ENCODE measurements around the gene CRELD2.
A peak's percentile ranks its signal among the peaks of the same experiment; 100 is the strongest.

The CRELD2 gene

GRCh38 chr22:49928555-49929210 lies 10.2 kb downstream of the CRELD2 start:
- no peak for DNase-seq (ENCODE audit: low spot score)
- FAIRE-seq, result no peak

DNA sequence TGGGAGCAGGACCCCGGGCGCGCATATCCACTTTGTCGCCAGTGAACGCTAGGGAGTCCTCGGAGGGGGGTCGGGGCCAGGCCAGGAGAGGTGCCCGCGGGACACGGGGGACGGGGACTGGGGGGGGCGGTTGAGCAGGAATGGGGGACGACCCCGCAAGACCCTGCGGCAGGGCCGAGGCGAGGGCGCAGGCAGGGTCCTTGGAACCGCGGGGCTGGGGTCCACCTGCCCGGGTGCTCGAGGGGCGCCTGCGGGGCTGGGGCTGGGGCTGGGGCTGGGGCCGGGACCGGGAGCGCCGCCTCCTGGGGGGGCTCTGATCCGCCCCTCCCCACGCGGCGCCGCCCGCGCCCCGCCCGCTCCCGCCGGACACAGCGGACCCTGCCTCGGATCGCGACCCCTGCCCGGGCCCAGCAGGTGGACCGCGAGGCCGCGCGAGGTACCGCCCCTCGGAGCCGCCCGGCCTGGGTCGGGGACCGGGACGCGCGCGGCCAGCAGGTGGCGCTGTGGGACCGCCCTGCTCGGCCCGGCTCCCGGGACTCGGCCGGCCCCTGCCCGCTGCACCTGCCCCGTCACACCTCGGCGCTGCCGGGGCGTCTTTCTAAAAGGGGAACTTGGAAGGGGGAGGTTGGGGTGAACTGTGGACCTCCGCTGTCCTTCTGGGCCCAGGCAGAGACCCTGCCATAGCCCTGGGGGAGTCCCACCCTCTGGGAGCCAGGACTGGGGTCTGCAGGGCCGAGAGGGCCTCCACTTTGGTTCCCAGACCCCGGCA lies 11.0 kb downstream of the CRELD2 start:
- FAIRE-seq, result no peak
- DNase-seq (ENCODE audit: low spot score), result peak; percentile 88

DNA sequence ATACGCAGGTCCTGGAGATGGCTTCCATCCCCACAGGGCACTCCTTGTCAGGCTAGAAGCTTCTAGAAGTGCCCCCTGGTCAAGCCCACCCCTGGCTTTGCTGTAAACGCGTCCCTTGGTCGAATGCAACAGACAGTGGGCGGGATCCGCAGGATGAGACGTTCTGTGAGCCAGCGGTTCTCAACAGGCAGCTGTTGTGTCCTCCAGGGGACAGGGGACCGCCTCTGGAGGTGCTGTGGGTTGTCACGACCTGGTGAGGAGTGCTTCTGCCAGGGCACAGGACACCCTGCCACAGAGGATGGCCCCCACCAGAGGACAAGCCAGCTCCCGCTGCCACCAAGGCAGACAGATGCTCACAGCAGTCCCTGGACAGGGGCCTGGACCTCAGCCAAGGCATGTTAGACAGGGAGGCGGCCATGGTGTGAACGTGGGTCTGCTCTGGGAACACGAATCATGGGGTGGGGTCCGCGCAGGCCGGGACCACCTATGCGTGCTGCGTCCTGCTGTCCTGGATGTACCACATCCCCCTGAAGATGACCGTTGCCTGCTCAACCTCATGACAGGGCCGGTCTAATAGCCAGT lies 11.7 kb downstream of the CRELD2 start:
- FAIRE-seq (peak; percentile 68), DNase-seq (ENCODE audit: low spot score) (no peak)

GRCh38 chr22:49930596-49931412 lies 12.4 kb downstream of the CRELD2 start:
- DNase-seq (ENCODE audit: low spot score), result peak; percentile 60
- peak; percentile 74 for FAIRE-seq

DNA sequence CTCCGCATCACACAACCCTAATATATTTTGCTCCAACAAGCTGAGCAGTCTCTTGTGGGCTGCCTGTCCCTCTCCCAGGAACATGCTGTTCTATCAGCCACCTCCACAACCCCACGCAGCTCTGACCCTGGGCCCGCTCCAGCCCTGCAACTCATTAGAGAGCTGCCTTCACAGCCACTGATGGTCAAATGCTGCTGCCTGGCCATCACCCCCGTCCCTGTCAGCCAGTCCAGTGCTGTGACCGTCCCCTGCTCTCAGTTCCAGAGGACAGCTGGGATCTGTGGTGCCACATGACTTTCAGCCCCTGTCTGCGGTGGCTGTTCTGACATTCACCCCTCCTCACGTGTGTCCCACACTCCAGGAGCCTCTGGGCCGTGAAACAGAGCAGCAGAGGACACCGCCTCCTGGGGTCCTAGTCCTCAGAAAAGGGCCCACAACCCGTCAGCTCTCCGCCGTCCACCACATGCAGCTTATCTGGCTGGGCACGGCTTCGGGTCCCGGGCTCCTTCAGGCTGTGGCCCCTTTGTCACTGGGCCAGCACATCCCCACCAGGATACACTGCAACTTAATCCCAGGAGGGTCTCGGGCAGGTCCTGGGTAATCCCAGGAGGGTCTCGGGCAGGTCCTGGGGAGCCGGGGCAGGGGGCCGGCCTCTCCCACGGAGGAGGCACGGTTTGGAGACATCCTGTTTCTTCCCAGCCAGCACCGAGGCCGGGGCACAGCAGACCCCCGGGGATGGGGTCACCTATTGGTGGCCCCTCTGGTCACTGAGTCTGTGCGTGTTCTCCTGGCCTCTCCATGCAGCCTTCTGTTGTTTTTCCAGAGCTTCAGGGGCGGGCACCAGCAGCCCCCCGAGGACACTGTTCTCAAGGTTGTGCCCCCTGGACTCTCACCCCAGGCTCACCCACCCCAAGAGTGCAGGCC lies 15.1 kb downstream of the CRELD2 start:
- FAIRE-seq (peak; percentile 30), DNase-seq (ENCODE audit: low spot score) (no peak)

DNA sequence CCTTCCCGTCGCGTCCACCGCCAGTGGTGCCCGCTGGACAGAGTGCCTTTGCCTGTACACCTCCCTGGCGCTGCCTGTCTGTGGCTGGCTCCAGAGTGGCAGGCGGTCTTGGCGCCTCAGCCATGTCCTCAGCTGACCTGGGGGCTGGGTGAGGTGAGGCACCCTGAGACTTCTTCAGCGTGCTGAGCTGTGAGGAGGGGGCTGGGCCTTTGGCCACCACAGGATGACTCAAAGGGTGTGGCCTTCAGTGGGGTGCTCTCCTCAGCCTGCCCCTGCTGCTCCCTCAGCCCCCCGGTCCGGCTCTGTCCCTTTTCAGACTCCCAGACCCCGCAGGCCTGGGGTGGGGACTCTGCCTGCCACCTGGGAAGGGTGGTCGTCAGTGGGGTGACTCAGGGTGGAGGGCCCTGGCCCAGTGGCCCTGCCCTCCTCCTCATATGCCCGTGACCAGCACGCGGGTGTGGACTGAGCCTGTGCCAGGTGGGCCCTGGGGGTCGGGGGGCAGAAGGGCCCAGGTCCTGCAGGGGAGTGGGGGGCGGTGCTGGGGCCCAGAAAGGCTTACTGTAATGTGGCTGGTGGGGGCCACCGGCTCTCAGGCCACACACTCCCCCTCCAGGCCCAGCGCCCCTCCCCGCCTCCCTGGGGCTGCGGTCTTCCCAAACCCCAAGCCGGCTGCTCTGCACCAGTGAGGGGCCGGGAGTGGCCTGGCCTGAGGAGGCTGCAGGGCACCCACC lies 15.9 kb downstream of the CRELD2 start:
- DNase-seq (ENCODE audit: low spot score) (peak; percentile 58), FAIRE-seq (peak; percentile 73)

DNA sequence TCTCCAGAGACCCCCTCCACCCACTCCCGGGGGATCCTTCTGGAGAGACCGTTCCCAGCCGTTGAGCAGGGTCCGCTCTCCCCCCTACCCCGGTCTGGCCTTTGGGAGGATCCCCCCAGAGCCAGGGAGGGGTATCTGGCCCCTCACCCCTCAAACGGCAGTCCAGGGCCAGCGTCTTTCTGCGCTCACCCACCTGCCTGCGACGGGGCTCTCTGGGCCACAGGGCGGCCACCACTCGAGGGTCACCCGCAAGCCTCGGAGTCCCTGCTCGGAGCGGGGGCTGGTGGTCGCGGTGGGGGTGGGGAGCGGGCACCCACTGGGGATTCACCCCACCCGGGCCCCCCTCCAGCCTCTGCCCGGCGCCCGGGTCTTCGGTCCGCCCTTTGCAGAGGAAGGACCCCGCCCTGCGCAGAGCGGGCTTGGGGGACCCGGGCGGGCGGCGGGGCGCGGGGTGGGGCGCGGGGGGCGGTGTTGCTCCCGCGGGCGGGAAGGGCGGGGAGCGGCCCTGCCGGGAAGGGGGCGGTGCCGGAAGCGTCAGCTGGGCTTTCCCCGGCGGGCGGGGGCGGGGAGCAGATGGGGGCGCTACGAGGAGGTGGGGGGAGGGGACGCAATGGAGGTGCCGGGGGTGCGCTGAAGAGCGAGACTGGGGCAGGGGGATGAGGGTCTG lies 16.6 kb downstream of the CRELD2 start:
- DNase-seq (ENCODE audit: low spot score), result peak; percentile 78
- no peak for FAIRE-seq

DNA sequence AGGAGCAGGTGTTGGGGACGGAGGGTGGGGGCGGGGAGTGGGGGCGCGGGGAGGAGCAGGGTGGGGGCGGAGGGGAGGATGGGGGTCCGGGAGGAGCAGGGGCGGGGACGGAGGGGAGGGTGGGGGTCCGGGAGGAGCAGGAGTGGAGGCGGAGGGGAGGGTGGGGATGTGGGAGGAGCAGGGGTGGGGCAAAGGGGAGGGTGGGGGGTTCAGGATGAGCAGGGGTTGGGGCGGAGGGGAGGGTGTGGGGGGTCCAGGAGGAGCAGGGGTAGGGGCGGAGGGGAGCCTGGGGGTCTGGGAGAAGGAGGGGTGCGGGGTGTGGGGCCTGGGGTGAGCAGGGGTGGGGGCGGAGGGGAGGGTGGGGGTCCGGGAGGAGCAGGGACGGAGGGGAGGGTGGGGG lies 17.1 kb downstream of the CRELD2 start:
- no peak for FAIRE-seq
- DNase-seq (ENCODE audit: low spot score), result peak; percentile 48

DNA sequence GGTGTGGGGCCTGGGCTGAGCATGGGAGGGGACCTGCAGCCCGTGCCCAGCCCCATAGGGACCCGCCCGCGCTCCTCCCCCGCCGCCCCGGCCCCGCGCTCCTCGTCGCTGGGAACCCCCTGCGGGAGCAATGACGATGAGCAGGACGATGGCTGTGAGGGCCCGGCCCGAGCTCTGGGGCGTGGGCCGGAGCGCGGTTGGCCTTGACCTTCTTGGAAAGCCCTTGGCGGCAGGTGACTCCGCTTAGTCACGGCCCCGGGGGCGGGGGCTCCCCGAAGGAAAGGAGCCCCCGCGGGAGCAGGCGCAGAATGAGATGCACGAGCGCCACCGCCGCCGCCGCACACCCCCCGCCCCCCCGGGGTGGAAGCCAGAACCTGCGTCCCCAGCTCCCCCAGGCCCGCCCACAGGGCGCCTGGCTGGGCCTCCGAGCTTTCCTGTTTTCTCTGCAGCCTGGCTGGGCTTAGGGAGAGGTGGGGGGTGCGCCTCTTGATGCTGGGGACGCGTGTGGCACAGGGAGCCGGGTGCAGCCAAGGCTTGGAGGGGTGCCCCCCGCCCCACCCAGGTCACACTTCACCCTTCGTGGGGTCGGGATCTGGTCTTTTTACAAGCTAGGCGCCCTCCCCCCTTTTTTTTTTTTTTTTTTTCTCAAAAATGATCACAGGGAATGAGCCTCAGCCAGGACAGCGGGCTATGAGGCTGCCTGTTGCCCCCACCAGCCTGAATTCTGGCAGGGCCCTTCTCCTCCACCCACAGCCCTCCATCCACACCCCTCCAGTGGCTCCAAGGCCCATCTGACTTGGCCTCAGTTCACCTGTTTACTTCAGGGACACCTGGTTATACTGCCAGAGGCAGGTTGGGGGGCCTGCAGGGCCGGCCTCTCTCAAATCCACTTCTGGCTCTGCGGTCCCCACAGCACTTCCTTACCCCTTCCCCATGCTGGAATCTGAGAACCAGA lies 17.9 kb downstream of the CRELD2 start:
- FAIRE-seq (peak; percentile 72), DNase-seq (ENCODE audit: low spot score) (peak; percentile 86)

DNA sequence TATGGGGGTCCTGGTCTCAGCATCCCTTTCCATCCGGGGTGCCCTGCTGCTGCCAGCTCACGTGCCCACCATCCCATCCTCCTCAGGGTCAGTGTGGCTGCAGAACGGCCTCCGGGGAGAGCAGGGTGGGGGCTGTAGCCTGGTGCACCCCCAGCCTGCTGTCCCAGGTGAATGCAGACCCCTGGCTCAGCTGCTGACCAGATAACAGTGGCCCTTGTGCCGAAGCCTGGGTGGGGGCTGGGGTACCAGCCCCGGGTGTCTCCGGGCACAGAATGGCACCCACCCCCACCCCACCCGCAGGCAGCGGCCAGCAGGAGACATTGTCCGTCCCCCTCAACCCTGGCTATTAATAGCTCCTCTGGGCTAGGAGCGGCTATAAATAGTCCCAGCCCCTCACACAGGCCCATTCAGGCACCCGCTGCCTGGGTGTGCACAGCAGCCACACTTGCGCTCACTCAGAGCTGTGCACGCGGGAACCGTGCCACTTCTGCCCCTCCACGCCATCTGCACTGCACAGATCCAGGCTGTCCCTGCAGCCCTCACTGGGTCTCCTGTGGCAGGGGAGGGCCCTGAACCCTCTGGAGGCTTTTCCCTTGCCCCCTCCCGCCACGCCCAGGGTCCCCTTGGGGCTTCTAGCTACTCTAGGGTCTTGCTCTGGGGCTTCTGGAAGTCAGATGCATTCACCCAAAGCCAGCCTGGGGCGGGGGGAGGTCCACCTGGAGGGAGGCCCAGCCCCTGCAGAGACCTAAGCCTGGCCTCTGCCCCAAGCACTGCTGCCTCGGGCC lies 18.7 kb downstream of the CRELD2 start:
- FAIRE-seq, result peak; percentile 30

DNA sequence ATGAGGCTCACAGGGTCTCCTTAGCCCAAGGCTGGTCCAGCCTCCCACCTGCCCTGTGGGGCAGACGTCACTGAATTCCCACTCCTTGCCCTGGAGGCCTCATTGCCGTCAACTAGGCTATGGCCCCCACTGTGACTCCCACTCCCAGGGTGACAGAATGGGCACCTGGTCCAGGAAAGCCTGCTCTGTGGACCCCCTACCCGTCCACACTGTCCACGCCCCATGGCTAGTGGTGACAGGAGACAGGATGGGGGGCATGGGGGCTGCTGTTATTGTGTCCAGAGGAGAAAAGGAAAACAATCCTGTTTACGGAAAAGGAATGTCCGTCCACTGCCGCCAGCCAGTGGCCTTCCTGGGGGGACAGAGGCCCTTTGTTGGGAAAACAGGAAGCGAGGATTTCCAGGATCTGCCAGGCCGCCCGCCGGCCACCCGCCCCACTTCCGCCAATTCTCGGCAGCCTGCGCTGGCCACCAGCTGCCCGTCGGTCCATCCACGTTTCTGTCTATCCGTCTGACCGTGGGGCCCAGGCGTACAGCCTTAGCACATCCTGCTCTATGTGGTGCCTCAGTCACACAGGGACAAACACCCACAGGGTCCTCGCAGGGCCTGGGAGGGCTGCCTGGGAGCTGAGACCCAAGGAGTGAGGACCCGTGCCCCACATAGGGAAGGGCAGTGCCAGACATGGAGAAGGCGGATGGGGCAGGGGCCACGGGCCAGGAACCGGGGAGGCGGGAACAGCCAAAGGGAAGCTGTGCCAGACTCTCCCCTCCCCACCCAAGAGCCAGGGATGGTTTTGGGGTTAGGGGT lies 19.5 kb downstream of the CRELD2 start:
- no peak for FAIRE-seq

More for the DNA sequence above, 18.7 kb downstream of the CRELD2 start:
- DNase-seq (ENCODE audit: low spot score), result no peak

GRCh38 chr22:49938565-49939136 lies 20.2 kb downstream of the CRELD2 start:
- FAIRE-seq, result peak; percentile 90
- DNase-seq (ENCODE audit: low spot score), result no peak

More for the DNA sequence above, 19.5 kb downstream of the CRELD2 start:
- DNase-seq (ENCODE audit: low spot score), result no peak

- DNase-seq (ENCODE audit: low spot score) (no peak), FAIRE-seq (peak; percentile 20)
Observed at GRCh38 chr22:49941507-49942316, 23.3 kb downstream of the CRELD2 start.

DNA sequence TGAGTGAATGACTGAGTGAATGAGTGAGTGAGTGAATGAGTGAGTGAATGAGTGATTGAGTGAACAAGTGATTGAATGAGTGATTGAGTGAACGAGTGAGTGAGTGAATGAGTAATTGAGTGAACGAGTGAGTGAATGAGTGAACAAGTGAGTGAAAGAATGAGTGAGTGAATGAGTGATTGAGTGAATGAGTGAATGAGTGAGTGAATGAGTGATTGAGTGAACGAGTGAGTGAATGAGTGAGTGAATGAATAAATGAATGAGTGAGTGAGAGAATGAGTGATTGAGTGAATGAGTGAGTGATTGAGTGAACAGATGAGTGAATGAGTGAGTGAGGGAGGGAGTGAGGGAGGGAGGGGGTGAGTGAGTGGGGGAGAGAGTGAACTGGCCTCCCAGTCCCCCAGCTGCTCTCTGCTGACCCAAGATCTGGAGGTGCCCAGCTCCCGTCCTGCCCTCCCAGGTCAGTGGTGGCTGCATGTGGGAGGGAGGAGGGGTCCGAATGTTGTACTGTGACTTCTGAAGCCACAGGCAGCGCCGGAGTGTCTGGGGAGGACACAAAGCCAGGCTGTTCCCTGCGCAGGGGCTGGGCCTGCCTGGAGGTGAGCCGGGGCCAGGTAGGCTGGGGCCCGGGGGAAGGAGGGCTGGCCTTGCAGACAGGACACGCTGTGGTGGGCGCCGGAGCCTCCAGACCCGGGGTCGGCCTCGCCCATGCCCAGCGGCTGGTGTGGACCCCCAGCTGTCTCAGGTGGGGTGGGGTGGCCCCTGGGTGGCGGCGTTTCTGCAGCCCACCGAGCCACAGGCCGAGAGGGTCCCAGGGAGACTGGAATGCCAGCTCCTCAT lies 24.4 kb downstream of the CRELD2 start:
- DNase-seq (ENCODE audit: low spot score), result no peak
- no peak for FAIRE-seq

Measured in urothelium cell line (cell line).